ENCODE results near the gene RNF2. TPM values are rescaled to one million over a fixed set of nuclear protein-coding genes. Genes with fewer than 3 reads are reported as not detected.

RNF2 gene
- total RNA-seq, 4 donors from 2014 or later = 15.2 to 29.1 (median 20.5) TPM

GRCh38 chr1:185080422-185080821 lies 35.1 kb downstream of the RNF2 start:
- in situ Hi-C loops (cut with MboI; ENCODE audit: low pct_ligation_motif_present in 1 of 4, low pct_unique_long_range_greater_than_20kb in 1 of 4, low sequenced_read_pairs in 3 of 4) = no loop called here
- no peaks in the 10 kb centered on the region for H3K27me3 ChIP-seq
- intact Hi-C loops (cut with DNase I; ENCODE audit: low total_unique reads) = no loop called here
- TF ChIP-seq POLR2A (IDR thresholded peaks at IDR 0.05) = no peak
- no peak for TF ChIP-seq CTCF (IDR thresholded peaks at IDR 0.05)
- H3K4me3 ChIP-seq = no peak overlapping the region
- no peak overlapping the region for H3K27ac ChIP-seq
- no peak for DNase-seq
- H3K4me1 ChIP-seq = no peaks in the 10 kb centered on the region
- H3K36me3 ChIP-seq = no peaks in the 10 kb centered on the region
- no peaks in the 10 kb centered on the region for H3K9me3 ChIP-seq

GRCh38 chr1:185083818-185084217 lies 38.5 kb downstream of the RNF2 start:
- Histone ChIP-seq H3K4me1 (no peaks in the 10 kb centered on the region), H3K27me3 (no peaks in the 10 kb centered on the region), H3K36me3 (peaks cover 0 to 4% (median 0%) of the 10 kb centered on the region in 4 donors), H3K9me3 (no peaks in the 10 kb centered on the region), H3K27ac (no peak overlapping the region), H3K4me3 (no peak overlapping the region)
- no peak for DNase-seq
- 95% methylated on average over 2 of the region's 2 CpGs; no CpG with 5 or more reads in 1 of the 2 donors for WGBS, 2 donors (ENCODE audit: low coverage in 1 of 2)
- no peak for TF ChIP-seq CTCF (IDR thresholded peaks at IDR 0.05)
- TF ChIP-seq EP300 (IDR thresholded peaks at IDR 0.05; ENCODE audit: low read depth) = no peak
- TF ChIP-seq POLR2AphosphoS5 (IDR thresholded peaks at IDR 0.05) = no peak
- TF ChIP-seq POLR2A (IDR thresholded peaks at IDR 0.05) = no peak
- in situ Hi-C loops (cut with MboI; ENCODE audit: low pct_ligation_motif_present in 1 of 4, low pct_unique_long_range_greater_than_20kb in 1 of 4, low sequenced_read_pairs in 3 of 4) = no loop called here
- intact Hi-C loops (cut with DNase I; ENCODE audit: low total_unique reads) = no loop called here

GRCh38 chr1:185087101-185087500 lies 41.7 kb downstream of the RNF2 start:
- in situ Hi-C loops (cut with MboI; ENCODE audit: low pct_ligation_motif_present in 1 of 4, low pct_unique_long_range_greater_than_20kb in 1 of 4, low sequenced_read_pairs in 3 of 4) = no loop called here
- TF ChIP-seq CTCF (IDR thresholded peaks at IDR 0.05) = no peak
- TF ChIP-seq POLR2A (IDR thresholded peaks at IDR 0.05) = no peak
- TF ChIP-seq POLR2AphosphoS5 (IDR thresholded peaks at IDR 0.05) = no peak
- no peak for TF ChIP-seq EP300 (IDR thresholded peaks at IDR 0.05; ENCODE audit: low read depth)
- H3K27me3 ChIP-seq = no peaks in the 10 kb centered on the region
- H3K36me3 ChIP-seq = peaks cover 0 to 4% (median 0%) of the 10 kb centered on the region in 4 donors
- H3K27ac ChIP-seq = no peak overlapping the region
- DNase-seq = no peak
- H3K4me3 ChIP-seq = no peak overlapping the region
- intact Hi-C loops (cut with DNase I; ENCODE audit: low total_unique reads) = no loop called here
- H3K4me1 ChIP-seq = no peaks in the 10 kb centered on the region
- no peaks in the 10 kb centered on the region for H3K9me3 ChIP-seq
- 100% methylated on average over 1 of the region's 1 CpG for WGBS, 2 donors (ENCODE audit: low coverage in 1 of 2)

DNA sequence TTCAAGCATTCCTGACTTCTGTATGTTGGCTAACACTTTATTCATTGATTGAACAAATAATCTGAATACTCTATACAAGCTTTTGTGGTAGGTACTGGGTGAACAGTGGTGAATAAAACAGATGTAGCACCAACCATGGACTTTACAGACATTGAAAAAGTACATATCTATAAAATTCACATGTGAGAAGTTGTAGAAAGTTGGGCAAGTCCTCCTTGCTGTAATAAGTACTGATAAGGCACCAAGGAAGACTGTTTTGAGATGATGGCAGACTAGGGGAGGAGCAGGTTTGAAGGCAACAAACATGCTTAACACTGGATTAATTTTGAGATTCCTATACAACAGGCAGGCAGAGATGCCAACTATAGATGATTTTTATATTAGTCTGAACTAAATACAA lies 42.4 kb downstream of the RNF2 start:
- intact Hi-C loops (cut with DNase I; ENCODE audit: low total_unique reads) (no loop called here), in situ Hi-C loops (cut with MboI; ENCODE audit: low pct_ligation_motif_present in 1 of 4, low pct_unique_long_range_greater_than_20kb in 1 of 4, low sequenced_read_pairs in 3 of 4) (no loop called here)
- no peak for DNase-seq
- H3K9me3 ChIP-seq = no peaks in the 10 kb centered on the region
- no peaks in the 10 kb centered on the region for H3K4me1 ChIP-seq
- peaks cover 0 to 10% (median 0%) of the 10 kb centered on the region in 4 donors for H3K36me3 ChIP-seq
- no peak for TF ChIP-seq CTCF (IDR thresholded peaks at IDR 0.05)
- TF ChIP-seq EP300 (IDR thresholded peaks at IDR 0.05; ENCODE audit: low read depth) = no peak
- no peak overlapping the region for H3K4me3 ChIP-seq
- no peak overlapping the region for H3K27ac ChIP-seq
- H3K27me3 ChIP-seq = no peaks in the 10 kb centered on the region
